Bronchial epithelial cell (primary cell): ENCODE results near the gene CAMLG. TPM values are rescaled to one million over a fixed set of nuclear protein-coding genes. Genes with fewer than 3 reads are reported as not detected.
A peak's percentile ranks its signal among the peaks of the same experiment; 100 is the strongest.

Experiments used
- DNase-seq: peaks from one replicate; pipeline ENCODE4 v3.0.0-alpha.2; 2010; ENCODE audit warnings: low read depth
- FAIRE-seq: peaks from 2 replicates; lab custom pipeline; 2011; peaks lifted over from hg19 to GRCh38; lab: Jason Lieb, UNC
- H3K27me3 ChIP-seq: 2 replicates; pipeline ENCODE4 v1.5.1; 2011; ENCODE audit warnings: low read length; ENCODE audit not compliant: control insufficient read depth, insufficient read depth
- H3K36me3 ChIP-seq: 2 replicates; pipeline ENCODE4 v1.5.1; 2011; ENCODE audit warnings: low read length; ENCODE audit not compliant: control insufficient read depth, insufficient read depth
- H3K4me3 ChIP-seq: 2 replicates; pipeline ENCODE4 v1.5.1; 2011; ENCODE audit warnings: mild to moderate bottlenecking, low read depth, low read length, control low read depth
- CTCF ChIP-seq: IDR thresholded peaks from 2 replicates; pipeline ENCODE4 v1.5.1; 2011; ENCODE audit warnings: mild to moderate bottlenecking, moderate library complexity, low read length, control low read depth, inconsistent platforms; ENCODE audit not compliant: insufficient read depth, severe bottlenecking
- total RNA-seq: library from RNA; depleted of rRNA; stranded (reverse); fragments of >200 nt; gene quantifications from 2 replicates; pipeline ENCODE4 v1.2.1, GENCODE V29; 2014

The CAMLG gene
- total RNA-seq, 1 donor from 2014 or later: 32.9 TPM

GRCh38 chr5:134769206-134769605 lies 30.9 kb downstream of the CAMLG start:
- FAIRE-seq (no peak), DNase-seq (peak; percentile 34)
- Histone ChIP-seq H3K36me3 (peaks cover 14% of the 10 kb centered on the region), H3K4me3 (no peak overlapping the region), H3K27me3 (no peaks in the 10 kb centered on the region)
- no peak for TF ChIP-seq CTCF

GRCh38 chr5:134772461-134773125 lies 34.2 kb downstream of the CAMLG start:
- peaks cover 14% of the 10 kb centered on the region for H3K36me3 ChIP-seq
- FAIRE-seq (no peak), DNase-seq (no peak)
- no peaks in the 10 kb centered on the region for H3K27me3 ChIP-seq
- TF ChIP-seq CTCF: no peak
- no peak overlapping the region for H3K4me3 ChIP-seq

- FAIRE-seq (no peak), DNase-seq (no peak)
- no peaks in the 10 kb centered on the region for H3K27me3 ChIP-seq
- peaks cover 10% of the 10 kb centered on the region for H3K36me3 ChIP-seq
- no peak for TF ChIP-seq CTCF
- H3K4me3 ChIP-seq: no peak overlapping the region
Observed at GRCh38 chr5:134777366-134777765, 39.0 kb downstream of the CAMLG start.

- TF ChIP-seq CTCF: peak; percentile 28
- Histone ChIP-seq H3K27me3 (no peaks in the 10 kb centered on the region), H3K36me3 (peaks cover 6% of the 10 kb centered on the region), H3K4me3 (no peak overlapping the region)
- FAIRE-seq: no peak
- DNase-seq: peak; percentile 19
Observed at GRCh38 chr5:134784241-134784920, 46.0 kb downstream of the CAMLG start.

GRCh38 chr5:134784946-134785620 lies 46.7 kb downstream of the CAMLG start:
- H3K27me3 ChIP-seq: no peaks in the 10 kb centered on the region
- DNase-seq (peak; percentile 39), FAIRE-seq (no peak)
- TF ChIP-seq CTCF: no peak
- no peak overlapping the region for H3K4me3 ChIP-seq
- H3K36me3 ChIP-seq: peaks cover 6% of the 10 kb centered on the region
